Large intestine (tissue), 3 donors: ENCODE results near the gene CEP120. TPM values are rescaled to one million over a fixed set of nuclear protein-coding genes. Genes with fewer than 3 reads are reported as not detected.
"Not testable (repeated sequence)": the region's sequence is repeated elsewhere in the genome, so short reads cannot be mapped to it uniquely, and the experiment has no call there.

Source experiments
- DNase-seq, 2 donors: peaks; one replicate each; pipeline versions ENCODE4 v3.0.0 to v3.0.0-alpha.2; 2013
- H3K27ac ChIP-seq: one replicate; pipeline ENCODE4 v1.5.1; 2013; ENCODE audit warnings: low read length
- H3K27me3 ChIP-seq: 2 replicates; pipeline ENCODE4 v1.6.1; 2013; ENCODE audit warnings: low read length; ENCODE audit not compliant: control insufficient read depth, insufficient read depth
- H3K36me3 ChIP-seq: 2 replicates; pipeline ENCODE4 v1.6.1; 2013; ENCODE audit warnings: low read length; ENCODE audit not compliant: control insufficient read depth, insufficient read depth
- H3K4me1 ChIP-seq: one replicate; pipeline ENCODE4 v1.6.1; 2013; ENCODE audit warnings: low read length; ENCODE audit not compliant: control insufficient read depth, insufficient read depth
- H3K4me3 ChIP-seq: one replicate; pipeline ENCODE4 v1.5.1; 2013; ENCODE audit warnings: low read length
- H3K9me3 ChIP-seq: one replicate; pipeline ENCODE4 v1.6.1; 2013; ENCODE audit warnings: mild to moderate bottlenecking, low read depth, low read length, moderate library complexity; ENCODE audit not compliant: control insufficient read depth
- WGBS: methylation state at CpG from one replicate; pipeline ENCODE4 v1.1.5; 2013; ENCODE audit warnings: low lambda C conversion rate; ENCODE audit not compliant: insufficient coverage; 5-methylcytosine and 5-hydroxymethylcytosine counted together
- polyA plus RNA-seq: library from polyadenylated mRNA; unstranded; fragments of 120-200 nt; gene quantifications from one replicate; pipeline ENCODE4 v1.2.1, GENCODE V29; 2013

Gene CEP120
- polyA plus RNA-seq, 1 donor = 12.2 TPM

DNA sequence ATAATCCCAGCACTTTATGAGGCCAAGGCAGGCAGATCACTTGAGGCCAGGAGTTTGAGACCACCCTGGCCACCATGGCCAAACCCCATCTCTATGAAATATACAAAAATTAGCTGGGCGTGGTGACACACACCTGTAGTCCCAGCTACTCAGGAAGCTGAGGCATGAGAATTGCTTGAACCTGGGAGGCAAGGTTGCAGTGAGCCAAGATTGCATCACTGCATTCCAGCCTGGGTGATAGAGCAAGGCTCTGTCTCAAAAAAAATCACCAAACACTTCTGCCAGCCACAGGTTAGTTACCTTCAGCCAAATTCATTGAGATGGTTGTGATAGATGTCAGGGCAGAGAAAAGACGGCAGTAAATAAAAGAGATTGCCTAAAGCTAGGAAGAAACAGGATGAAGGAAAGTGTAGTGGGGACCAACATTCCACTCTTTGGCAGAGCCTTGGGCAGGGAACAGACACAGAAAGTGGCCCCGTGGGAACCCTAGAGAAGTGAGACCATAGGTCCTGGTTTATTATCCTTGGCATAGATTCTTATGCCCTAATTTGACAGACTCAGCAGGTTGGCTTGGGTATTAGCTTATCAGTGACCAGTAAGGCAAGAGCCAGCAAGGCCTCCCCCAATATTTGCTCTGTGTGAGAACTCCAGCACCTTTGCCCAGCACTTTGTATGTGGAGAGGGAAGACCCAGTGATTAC is 5.5 kb upstream of the CEP120 start:
- Histone ChIP-seq H3K27me3 (no peaks in the 10 kb centered on the region), H3K9me3 (peaks cover 2% of the 10 kb centered on the region), H3K4me1 (peaks cover 9% of the 10 kb centered on the region), H3K36me3 (no peaks in the 10 kb centered on the region), H3K27ac (no peak overlapping the region), H3K4me3 (no peak overlapping the region)
- 100% methylated on average over 1 of the region's 3 CpGs for WGBS
- DNase-seq = no peak

DNA sequence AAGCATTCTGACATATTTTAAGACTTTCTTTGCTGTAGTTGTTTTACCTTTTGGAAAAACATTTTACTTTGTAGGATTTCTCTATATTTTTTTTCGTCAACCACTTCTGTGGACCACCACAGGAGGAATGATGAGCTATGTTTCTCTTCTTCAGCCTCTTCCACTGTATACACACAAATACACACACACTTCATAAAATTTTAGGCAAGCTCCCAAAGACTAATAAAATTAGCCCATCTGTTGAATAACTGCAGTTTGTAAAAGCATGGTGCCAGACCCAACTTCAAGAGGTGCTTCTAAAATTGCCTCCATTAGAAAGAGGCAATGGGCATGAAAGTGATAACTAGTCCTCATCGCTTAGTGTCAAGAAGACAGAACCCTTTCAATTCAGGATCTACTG is 4.1 kb upstream of the CEP120 start:
- 100% methylated on average over 1 of the region's 2 CpGs for WGBS
- H3K27me3 ChIP-seq = no peaks in the 10 kb centered on the region
- no peak overlapping the region for H3K4me3 ChIP-seq
- DNase-seq = no peak
- H3K4me1 ChIP-seq = peaks cover 9% of the 10 kb centered on the region
- H3K9me3 ChIP-seq = peaks cover 2% of the 10 kb centered on the region
- H3K27ac ChIP-seq = no peak overlapping the region
- no peaks in the 10 kb centered on the region for H3K36me3 ChIP-seq

- DNase-seq = no peak
- H3K36me3 ChIP-seq = no peaks in the 10 kb centered on the region
- no peak overlapping the region for H3K4me3 ChIP-seq
- H3K4me1 ChIP-seq = peaks cover 15% of the 10 kb centered on the region
- 93% methylated on average over 2 of the region's 4 CpGs for whole genome bisulfite sequencing
- H3K27ac ChIP-seq = no peak overlapping the region
- no peaks in the 10 kb centered on the region for H3K9me3 ChIP-seq
- H3K27me3 ChIP-seq = no peaks in the 10 kb centered on the region
These were observed 2.2 kb upstream of the CEP120 start for GRCh38 chr5:123425431-123425830.

GRCh38 chr5:123422433-123423277 is 548 bp downstream of the CEP120 start:
- peaks cover 5% of the 10 kb centered on the region for H3K4me1 ChIP-seq
- WGBS = 10% methylated on average over 2 of the region's 45 CpGs
- H3K27ac ChIP-seq = peak overlapping the region; percentile 72
- peak in 1 of 2 donors; percentile 62 for DNase-seq
- H3K9me3 ChIP-seq = no peaks in the 10 kb centered on the region
- no peaks in the 10 kb centered on the region for H3K27me3 ChIP-seq
- peaks cover 4% of the 10 kb centered on the region for H3K36me3 ChIP-seq
- peak overlapping the region; percentile 88 for H3K4me3 ChIP-seq

DNA sequence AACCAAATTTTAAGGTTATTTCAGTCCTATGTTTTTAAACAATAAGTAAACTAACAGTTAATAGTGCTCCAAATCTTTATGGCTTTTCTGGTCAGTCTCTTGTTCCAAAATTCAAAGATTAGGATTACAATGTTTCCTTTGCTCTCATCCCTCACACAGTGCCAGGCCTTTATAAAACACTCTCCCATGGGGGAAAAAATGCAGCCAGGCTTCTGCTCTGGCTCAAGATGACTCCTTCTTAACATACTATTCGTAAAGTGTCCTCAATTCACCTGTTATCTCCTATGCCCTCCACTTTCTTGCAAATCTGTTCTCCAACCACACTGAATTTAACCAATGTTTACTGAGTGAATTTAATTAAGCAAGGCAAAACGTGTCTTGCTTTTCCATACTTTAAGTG is 1.4 kb downstream of the CEP120 start:
- Histone ChIP-seq H3K4me3 (peak overlapping the region; percentile 88), H3K36me3 (peaks cover 4% of the 10 kb centered on the region), H3K4me1 (peaks cover 5% of the 10 kb centered on the region), H3K27me3 (no peaks in the 10 kb centered on the region), H3K27ac (no peak overlapping the region), H3K9me3 (no peaks in the 10 kb centered on the region)
- WGBS = 14% methylated on average over 1 of the region's 2 CpGs
- no peak for DNase-seq

- DNase-seq = no peak
- H3K9me3 ChIP-seq = no peaks in the 10 kb centered on the region
- H3K4me1 ChIP-seq = no peaks in the 10 kb centered on the region
- no peak overlapping the region for H3K4me3 ChIP-seq
- H3K36me3 ChIP-seq = peaks cover 30% of the 10 kb centered on the region
- H3K27ac ChIP-seq = no peak overlapping the region
- no peaks in the 10 kb centered on the region for H3K27me3 ChIP-seq
These were observed 8.2 kb downstream of the CEP120 start for GRCh38 chr5:123414974-123415373.

GRCh38 chr5:123412206-123412605 is 11.0 kb downstream of the CEP120 start:
- WGBS = 100% methylated on average over 1 of the region's 3 CpGs
- Histone ChIP-seq H3K36me3 (peaks cover 28% of the 10 kb centered on the region), H3K9me3 (no peaks in the 10 kb centered on the region), H3K27ac (no peak overlapping the region), H3K27me3 (no peaks in the 10 kb centered on the region), H3K4me1 (no peaks in the 10 kb centered on the region), H3K4me3 (no peak overlapping the region)
- no peak for DNase-seq

DNA sequence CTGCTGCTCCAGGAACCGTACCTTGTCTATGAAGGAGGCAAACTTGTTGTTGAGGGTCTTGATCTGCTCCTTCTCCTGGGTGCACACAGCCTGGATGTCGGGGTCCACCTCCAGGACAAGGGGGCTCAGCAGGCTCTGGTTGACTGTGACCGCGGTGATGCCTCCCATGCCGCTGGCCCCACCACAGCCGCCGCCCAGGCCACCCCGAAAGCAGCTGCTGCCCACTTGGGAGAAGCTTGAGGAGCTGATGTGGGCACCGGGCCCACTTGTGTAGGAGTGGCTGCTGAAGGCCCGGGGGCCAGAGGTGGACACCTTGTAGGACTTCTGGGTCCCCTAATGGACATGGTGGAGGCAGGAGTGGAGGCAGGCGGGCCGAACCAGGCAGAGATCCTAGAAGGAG is 21.2 kb downstream of the CEP120 start:
- not testable (repeated sequence) for H3K27me3 ChIP-seq, H3K27ac ChIP-seq, H3K9me3 ChIP-seq, H3K4me1 ChIP-seq, DNase-seq, H3K4me3 ChIP-seq
- no CpG with 5 or more reads among the region's 12 CpGs for WGBS
- peaks cover 39% of the 10 kb centered on the region for H3K36me3 ChIP-seq

- peaks cover 45% of the 10 kb centered on the region for H3K36me3 ChIP-seq
- no CpG with 5 or more reads among the region's 15 CpGs for WGBS
- no peaks in the 10 kb centered on the region for H3K4me1 ChIP-seq
- DNase-seq = no peak
- H3K9me3 ChIP-seq = no peaks in the 10 kb centered on the region
- H3K27ac ChIP-seq = no peak overlapping the region
- no peaks in the 10 kb centered on the region for H3K27me3 ChIP-seq
- H3K4me3 ChIP-seq = no peak overlapping the region
These were observed 21.9 kb downstream of the CEP120 start for GRCh38 chr5:123401320-123401719.

DNA sequence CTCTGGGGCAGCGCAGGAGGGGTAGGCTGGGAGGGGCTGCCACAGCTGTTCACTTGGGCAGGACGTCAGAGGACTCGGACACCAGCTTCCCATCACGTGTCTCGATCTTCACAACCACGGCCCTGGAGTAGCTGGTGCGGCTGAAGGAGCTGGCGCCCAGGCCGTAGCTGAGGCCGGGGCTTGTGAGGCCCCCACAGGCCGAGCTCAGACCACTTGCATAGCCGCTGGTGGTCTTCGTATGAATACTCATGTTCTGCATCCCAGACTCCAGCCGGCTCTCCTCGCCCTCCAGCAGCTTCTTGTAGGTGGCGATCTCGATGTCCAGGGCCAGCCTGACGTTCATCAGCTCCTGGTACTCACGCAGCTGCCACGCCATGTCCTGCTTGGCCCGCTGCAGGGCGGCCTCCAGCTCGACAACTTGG is 22.3 kb downstream of the CEP120 start:
- DNase-seq, H3K9me3 ChIP-seq, H3K4me1 ChIP-seq, H3K4me3 ChIP-seq, H3K27me3 ChIP-seq, H3K27ac ChIP-seq: not testable (repeated sequence)
- peaks cover 45% of the 10 kb centered on the region for H3K36me3 ChIP-seq
- no CpG with 5 or more reads among the region's 23 CpGs for WGBS
